Measurements from ENCODE around the gene SRPK1.
A peak's percentile ranks its signal among the peaks of the same experiment; 100 is the strongest.
"Not testable (repeated sequence)": the region's sequence is repeated elsewhere in the genome, so short reads cannot be mapped to it uniquely, and the experiment has no call there.

SRPK1 gene

GRCh38 chr6:35929601-35930000 is 8.7 kb upstream of the SRPK1 start:
- no peaks in the 10 kb centered on the region for H3K9me3 ChIP-seq (replicated peaks; ENCODE audit: low read length)
- no peaks in the 10 kb centered on the region for H3K36me3 ChIP-seq (ENCODE audit: insufficient read depth, low read length)
- H3K4me3 ChIP-seq (ENCODE audit: low read length) = no peak overlapping the region
- H3K4me1 ChIP-seq (ENCODE audit: control insufficient read depth, insufficient read depth, low read length) = no peaks in the 10 kb centered on the region
- peaks cover 3% of the 10 kb centered on the region for H3K27me3 ChIP-seq (ENCODE audit: control insufficient read depth, insufficient read depth, low read length)
- no peak overlapping the region for H3K4me2 ChIP-seq (ENCODE audit: low read length)
- no peak overlapping the region for H3K9ac ChIP-seq (ENCODE audit: low read depth, low read length)

- H3K4me2 ChIP-seq (ENCODE audit: low read length) = no peak overlapping the region
- no peak overlapping the region for H3K4me3 ChIP-seq (ENCODE audit: low read length)
- no peaks in the 10 kb centered on the region for H3K27me3 ChIP-seq (ENCODE audit: control insufficient read depth, insufficient read depth, low read length)
- no peaks in the 10 kb centered on the region for H3K9me3 ChIP-seq (replicated peaks; ENCODE audit: low read length)
- no peaks in the 10 kb centered on the region for H3K36me3 ChIP-seq (ENCODE audit: insufficient read depth, low read length)
- no peaks in the 10 kb centered on the region for H3K4me1 ChIP-seq (ENCODE audit: control insufficient read depth, insufficient read depth, low read length)
- no peak overlapping the region for H3K9ac ChIP-seq (ENCODE audit: low read depth, low read length)
These were observed 5.8 kb upstream of the SRPK1 start for GRCh38 chr6:35926509-35927215.

GRCh38 chr6:35925961-35926360 is 5.1 kb upstream of the SRPK1 start:
- Histone ChIP-seq H3K9me3 (replicated peaks; ENCODE audit: low read length) (no peaks in the 10 kb centered on the region), H3K27me3 (ENCODE audit: control insufficient read depth, insufficient read depth, low read length) (no peaks in the 10 kb centered on the region), H3K9ac (ENCODE audit: low read depth, low read length) (no peak overlapping the region), H3K4me3 (ENCODE audit: low read length) (no peak overlapping the region), H3K4me2 (ENCODE audit: low read length) (no peak overlapping the region), H3K36me3 (ENCODE audit: insufficient read depth, low read length) (no peaks in the 10 kb centered on the region), H3K4me1 (ENCODE audit: control insufficient read depth, insufficient read depth, low read length) (no peaks in the 10 kb centered on the region)

GRCh38 chr6:35924146-35924545 is 3.2 kb upstream of the SRPK1 start:
- H3K36me3 ChIP-seq (ENCODE audit: insufficient read depth, low read length) = no peaks in the 10 kb centered on the region
- no peaks in the 10 kb centered on the region for H3K27me3 ChIP-seq (ENCODE audit: control insufficient read depth, insufficient read depth, low read length)
- no peaks in the 10 kb centered on the region for H3K9me3 ChIP-seq (replicated peaks; ENCODE audit: low read length)
- no peak overlapping the region for H3K9ac ChIP-seq (ENCODE audit: low read depth, low read length)
- no peak overlapping the region for H3K4me3 ChIP-seq (ENCODE audit: low read length)
- no peak overlapping the region for H3K4me2 ChIP-seq (ENCODE audit: low read length)
- H3K4me1 ChIP-seq (ENCODE audit: control insufficient read depth, insufficient read depth, low read length) = no peaks in the 10 kb centered on the region

GRCh38 chr6:35922139-35922554 is 1.2 kb upstream of the SRPK1 start:
- Histone ChIP-seq H3K4me2 (ENCODE audit: low read length) (no peak overlapping the region), H3K9me3 (replicated peaks; ENCODE audit: low read length) (no peaks in the 10 kb centered on the region), H3K4me1 (ENCODE audit: control insufficient read depth, insufficient read depth, low read length) (peaks cover 12% of the 10 kb centered on the region), H3K9ac (ENCODE audit: low read depth, low read length) (no peak overlapping the region), H3K4me3 (ENCODE audit: low read length) (no peak overlapping the region), H3K27me3 (ENCODE audit: control insufficient read depth, insufficient read depth, low read length) (no peaks in the 10 kb centered on the region), H3K36me3 (ENCODE audit: insufficient read depth, low read length) (no peaks in the 10 kb centered on the region)

- no peaks in the 10 kb centered on the region for H3K36me3 ChIP-seq (ENCODE audit: insufficient read depth, low read length)
- peak overlapping the region; percentile 86 for H3K4me3 ChIP-seq (ENCODE audit: low read length)
These were observed 809 bp downstream of the SRPK1 start for GRCh38 chr6:35919827-35920751.

GRCh38 chr6:35919085-35919826 is 1.6 kb downstream of the SRPK1 start:
- Histone ChIP-seq H3K9ac (ENCODE audit: low read depth, low read length) (peak overlapping the region; percentile 84), H3K4me3 (ENCODE audit: low read length) (peak overlapping the region; percentile 86), H3K27me3 (ENCODE audit: control insufficient read depth, insufficient read depth, low read length) (no peaks in the 10 kb centered on the region), H3K4me1 (ENCODE audit: control insufficient read depth, insufficient read depth, low read length) (peaks cover 13% of the 10 kb centered on the region), H3K9me3 (replicated peaks; ENCODE audit: low read length) (no peaks in the 10 kb centered on the region), H3K36me3 (ENCODE audit: insufficient read depth, low read length) (peaks cover 5% of the 10 kb centered on the region), H3K4me2 (ENCODE audit: low read length) (peak overlapping the region; percentile 85)

More at GRCh38 chr6:35919827-35920751, 809 bp downstream of the SRPK1 start:
- H3K27me3 ChIP-seq (ENCODE audit: control insufficient read depth, insufficient read depth, low read length) = no peaks in the 10 kb centered on the region
- peak overlapping the region; percentile 84 for H3K9ac ChIP-seq (ENCODE audit: low read depth, low read length)
- peaks cover 12% of the 10 kb centered on the region for H3K4me1 ChIP-seq (ENCODE audit: control insufficient read depth, insufficient read depth, low read length)
- H3K9me3 ChIP-seq (replicated peaks; ENCODE audit: low read length) = no peaks in the 10 kb centered on the region
- H3K4me2 ChIP-seq (ENCODE audit: low read length) = peak overlapping the region; percentile 85

- not testable (repeated sequence) for H3K9ac ChIP-seq (ENCODE audit: low read depth, low read length); H3K4me3 ChIP-seq (ENCODE audit: low read length); H3K9me3 ChIP-seq (replicated peaks; ENCODE audit: low read length); H3K36me3 ChIP-seq (ENCODE audit: insufficient read depth, low read length); H3K27me3 ChIP-seq (ENCODE audit: control insufficient read depth, insufficient read depth, low read length); H3K4me2 ChIP-seq (ENCODE audit: low read length)
- H3K4me1 ChIP-seq (ENCODE audit: control insufficient read depth, insufficient read depth, low read length) = peaks cover 27% of the 10 kb centered on the region
These were observed 4.0 kb downstream of the SRPK1 start for GRCh38 chr6:35916893-35917292.

GRCh38 chr6:35916056-35916455 is 4.8 kb downstream of the SRPK1 start:
- Histone ChIP-seq H3K4me3 (ENCODE audit: low read length) (no peak overlapping the region), H3K36me3 (ENCODE audit: insufficient read depth, low read length) (peaks cover 14% of the 10 kb centered on the region), H3K4me2 (ENCODE audit: low read length) (no peak overlapping the region), H3K9me3 (replicated peaks; ENCODE audit: low read length) (no peaks in the 10 kb centered on the region), H3K27me3 (ENCODE audit: control insufficient read depth, insufficient read depth, low read length) (no peaks in the 10 kb centered on the region), H3K4me1 (ENCODE audit: control insufficient read depth, insufficient read depth, low read length) (peaks cover 31% of the 10 kb centered on the region), H3K9ac (ENCODE audit: low read depth, low read length) (no peak overlapping the region)

- H3K9me3 ChIP-seq (replicated peaks; ENCODE audit: low read length) = peaks cover 3% of the 10 kb centered on the region
- H3K9ac ChIP-seq (ENCODE audit: low read depth, low read length) = no peak overlapping the region
- no peaks in the 10 kb centered on the region for H3K27me3 ChIP-seq (ENCODE audit: control insufficient read depth, insufficient read depth, low read length)
- peaks cover 31% of the 10 kb centered on the region for H3K4me1 ChIP-seq (ENCODE audit: control insufficient read depth, insufficient read depth, low read length)
- no peak overlapping the region for H3K4me3 ChIP-seq (ENCODE audit: low read length)
- H3K36me3 ChIP-seq (ENCODE audit: insufficient read depth, low read length) = peaks cover 26% of the 10 kb centered on the region
- H3K4me2 ChIP-seq (ENCODE audit: low read length) = no peak overlapping the region
These were observed 6.4 kb downstream of the SRPK1 start for GRCh38 chr6:35914536-35914935.
